ENCODE results near the gene GAB3.

- TF ChIP-seq POLR2A (IDR thresholded peaks at IDR 0.05), result no peak
- TF ChIP-seq POLR2AphosphoS5 (IDR thresholded peaks at IDR 0.05), result no peak
- no peak for TF ChIP-seq CTCF (IDR thresholded peaks at IDR 0.05)
- TF ChIP-seq EP300 (IDR thresholded peaks at IDR 0.05), result no peak
Observed at GRCh38 chrX:154695911-154696675, 54.8 kb downstream of the GAB3 start.

Measured in sigmoid colon (tissue), 4 donors.